Adrenal gland (tissue), 12 donors: ENCODE results near the gene NPAS3. TPM values are rescaled to one million over a fixed set of nuclear protein-coding genes. Genes with fewer than 3 reads are reported as not detected.

Experiments
- DNase-seq, 7 donors: peaks; one replicate each; pipeline ENCODE4 v3.0.0-alpha.2; 2019 to 2020
- H3K27ac ChIP-seq, 5 donors: fragments of 200-600 bp; sonication (generic) in 4 of 5; 1 replicate in 3 of 5; 2 replicates in 2 of 5; pipeline versions ENCODE4 v1.5.1 to v1.8.0; 2016 to 2020; ENCODE audit warnings: mild to moderate bottlenecking in 1 of 5
- H3K27me3 ChIP-seq: fragments of 200-600 bp; 2 replicates; pipeline ENCODE4 v1.8.0; 2021
- H3K36me3 ChIP-seq, 2 donors: fragments of 200-600 bp; replicated peaks in 1 of 2; 1 replicate in 1 of 2; 2 replicates in 1 of 2; pipeline versions ENCODE4 v1.5.1 to v1.8.0; 2018 to 2022
- H3K4me1 ChIP-seq, 2 donors: fragments of 200-600 bp; replicated peaks in 1 of 2; 1 replicate in 1 of 2; 2 replicates in 1 of 2; pipeline versions ENCODE4 v1.5.1 to v1.8.0; 2018 to 2021
- H3K4me3 ChIP-seq, 4 donors: fragments of 200-600 bp; sonication (generic) in 3 of 4; one replicate each; pipeline ENCODE4 v1.5.1; 2016 to 2018
- H3K9me3 ChIP-seq, 3 donors: fragments of 200-600 bp; sonication (generic) in 1 of 3; replicated peaks in 1 of 3; 1 replicate in 2 of 3; 2 replicates in 1 of 3; pipeline versions ENCODE4 v1.5.1 to v1.8.0; 2016 to 2021
- CTCF ChIP-seq, 6 experiments: fragments of 450-650 bp in 4 of 6; fragments of 200-600 bp in 2 of 6; sonication (generic) in 1 of 6; IDR thresholded peaks; 1 replicate in 5 of 6; 2 replicates in 1 of 6; pipeline versions ENCODE4 v1.5.1 to v1.8.0; 2016 to 2021; ENCODE audit warnings: antibody characterized with exemption in 6 of 6, mild to moderate bottlenecking in 2 of 6, moderate library complexity in 1 of 6
- POLR2A ChIP-seq, 2 donors: fragments of 450-650 bp; IDR thresholded peaks; one replicate each; pipeline ENCODE4 v1.6.1; 2017; ENCODE audit warnings: antibody characterized with exemption in 2 of 2, mild to moderate bottlenecking in 2 of 2, moderate library complexity in 1 of 2
- WGBS, 4 donors: extraction: QIAGEN DNeasy Blood & Tissue Kit in 2 of 4; methylation state at CpG; one replicate each; pipeline versions ENCODE4 v1.1.5 to v1.1.7; 2013 to 2017; 5-methylcytosine and 5-hydroxymethylcytosine counted together
- intact Hi-C, 2 donors: fragments of 100-400 bp; cut with DNase I; formaldehyde crosslinking; loops; one replicate each; pipeline versions ENCODE4 v1.14.1 to v1.15.0; 2022 to 2023
- polyA plus RNA-seq, 3 donors: library from polyadenylated mRNA; stranded (reverse); fragments of 200-250 nt in 2 of 3; fragments of 350-450 nt in 1 of 3; fragmentation: Illumina TruSeq in 1 of 3; extraction: RNeasy Lipid Tissue Mini Kit (QIAGEN cat#74804) in 1 of 3; gene quantifications; one replicate each; pipeline ENCODE4 v1.2.3, GENCODE V29; 2013 to 2014
- total RNA-seq, 9 donors: library from RNA; depleted of rRNA in 4 of 9; stranded (reverse); fragments of >200 nt in 4 of 9; fragments of 120-200 nt in 1 of 9; fragmentation: NEBNext Ultra II Directional in 1 of 9; extraction: Animal tissue kit (Norgen Biotek cat#: 25700) in 1 of 9; gene quantifications; one replicate each; pipeline versions ENCODE4 v1.1.0 to v1.2.4, GENCODE V29; 2013 to 2023
- donor health status: healthy with polysubstance abuse.
- donor health status: Bipolar disorder and iron deficiency.
- donor health status: DM: yes; HTN: yes; CAD: no.
- donor health status: DM: no; HTN: no; CAD: no.
- donor health status: DM: no; HTN: no; CAD: no.
- donor health status: DM: yes; HTN: yes; CAD: no.

NPAS3 gene
- total and polyA plus RNA-seq, 12 donors: 0.36 to 7.5 (median 1.5) TPM

- TF ChIP-seq POLR2A (IDR thresholded peaks at IDR 0.05) (no peak), CTCF (IDR thresholded peaks at IDR 0.05) (no peak)
- Histone ChIP-seq H3K27ac (no peak overlapping the region), H3K9me3 (no peaks in the 10 kb centered on the region), H3K4me3 (no peak overlapping the region), H3K36me3 (no peaks in the 10 kb centered on the region), H3K4me1 (no peaks in the 10 kb centered on the region), H3K27me3 (no peaks in the 10 kb centered on the region)
- intact Hi-C loops: no loop called here
- no peak for DNase-seq
- WGBS, 4 donors: 84 to 90% (median 85%) methylated on average over 4 of the region's 4 CpGs
These were observed 847.6 kb downstream of the NPAS3 start for GRCh38 chr14:33786091-33786825.

- no peak for DNase-seq
- intact Hi-C loops: no loop called here
- no peaks in the 10 kb centered on the region for H3K36me3 ChIP-seq
- no peak overlapping the region for H3K27ac ChIP-seq
- H3K9me3 ChIP-seq: no peaks in the 10 kb centered on the region
- H3K27me3 ChIP-seq: no peaks in the 10 kb centered on the region
- WGBS, 4 donors: 90 to 96% (median 91%) methylated on average over 11 of the region's 11 CpGs
- TF ChIP-seq POLR2A (IDR thresholded peaks at IDR 0.05): no peak
- no peak for TF ChIP-seq CTCF (IDR thresholded peaks at IDR 0.05)
- no peak overlapping the region for H3K4me3 ChIP-seq
- peaks cover 0 to 8% of the 10 kb centered on the region in 2 donors for H3K4me1 ChIP-seq
These were observed 849.5 kb downstream of the NPAS3 start for GRCh38 chr14:33788161-33788560.

GRCh38 chr14:33790996-33791395, 852.3 kb downstream of the NPAS3 start:
- no peak overlapping the region for H3K4me3 ChIP-seq
- DNase-seq: no peak
- H3K4me1 ChIP-seq: peaks cover under 1 to 12% of the 10 kb centered on the region in 2 donors
- H3K27me3 ChIP-seq: no peaks in the 10 kb centered on the region
- no peak overlapping the region for H3K27ac ChIP-seq
- H3K36me3 ChIP-seq: no peaks in the 10 kb centered on the region
- intact Hi-C loops: loop anchor here in 1 of 2 donors (5.0 to 10.0 kb wide), 2 partner anchors 346 to 1214 kb away; no protein-coding TSS in a partner anchor
- TF ChIP-seq POLR2A (IDR thresholded peaks at IDR 0.05): no peak
- no peak for TF ChIP-seq CTCF (IDR thresholded peaks at IDR 0.05)
- no peaks in the 10 kb centered on the region for H3K9me3 ChIP-seq
- 73 to 81% (median 79%) methylated on average over 9 of the region's 9 CpGs for WGBS, 4 donors

GRCh38 chr14:33792009-33792719, 853.5 kb downstream of the NPAS3 start:
- intact Hi-C loops: loop anchor here in 1 of 2 donors (5.0 to 10.0 kb wide), 2 partner anchors 347 to 1215 kb away; no protein-coding TSS in a partner anchor
- Histone ChIP-seq H3K27me3 (no peaks in the 10 kb centered on the region), H3K27ac (no peak overlapping the region), H3K9me3 (no peaks in the 10 kb centered on the region), H3K4me3 (no peak overlapping the region), H3K4me1 (peaks cover 5 to 16% of the 10 kb centered on the region in 2 donors), H3K36me3 (no peaks in the 10 kb centered on the region)
- WGBS, 4 donors: 59 to 63% (median 61%) methylated on average over 8 of the region's 8 CpGs
- DNase-seq: no peak
- TF ChIP-seq CTCF (IDR thresholded peaks at IDR 0.05) (no peak), POLR2A (IDR thresholded peaks at IDR 0.05) (no peak)
